Stomach smooth muscle (tissue), 2 donors: Measurements from ENCODE around the gene VASN.
"Not testable (repeated sequence)": the region's sequence is repeated elsewhere in the genome, so short reads cannot be mapped to it uniquely, and the experiment has no call there.

Experiments
- H3K27ac ChIP-seq: one replicate; pipeline ENCODE4 v1.7.0; 2013; ENCODE audit warnings: mild to moderate bottlenecking, low read length, inconsistent platforms
- H3K27me3 ChIP-seq, 2 donors: one replicate each; pipeline ENCODE4 v1.7.0; 2013; ENCODE audit warnings: low read length in 2 of 2; ENCODE audit not compliant: insufficient read depth in 2 of 2, control insufficient read depth in 1 of 2
- H3K36me3 ChIP-seq, 2 donors: one replicate each; pipeline ENCODE4 v1.7.0; 2013; ENCODE audit warnings: low read length in 2 of 2; ENCODE audit not compliant: control insufficient read depth in 2 of 2, insufficient read depth in 2 of 2
- H3K4me1 ChIP-seq: one replicate; pipeline ENCODE4 v1.7.0; 2013; ENCODE audit warnings: low read length; ENCODE audit not compliant: control insufficient read depth, insufficient read depth
- H3K4me3 ChIP-seq, 2 donors: one replicate each; pipeline ENCODE4 v1.7.0; 2013; ENCODE audit warnings: low read length in 2 of 2
- H3K9ac ChIP-seq, 2 donors: one replicate each; pipeline ENCODE4 v1.7.0; 2013; ENCODE audit warnings: low read length in 2 of 2, mild to moderate bottlenecking in 1 of 2
- H3K9me3 ChIP-seq, 2 donors: one replicate each; pipeline ENCODE4 v1.7.0; 2013; ENCODE audit warnings: low read length in 2 of 2; ENCODE audit not compliant: control insufficient read depth in 2 of 2
- donor health status: healthy.
- donor health status: Pancreatic carcinoma.

Gene VASN

DNA sequence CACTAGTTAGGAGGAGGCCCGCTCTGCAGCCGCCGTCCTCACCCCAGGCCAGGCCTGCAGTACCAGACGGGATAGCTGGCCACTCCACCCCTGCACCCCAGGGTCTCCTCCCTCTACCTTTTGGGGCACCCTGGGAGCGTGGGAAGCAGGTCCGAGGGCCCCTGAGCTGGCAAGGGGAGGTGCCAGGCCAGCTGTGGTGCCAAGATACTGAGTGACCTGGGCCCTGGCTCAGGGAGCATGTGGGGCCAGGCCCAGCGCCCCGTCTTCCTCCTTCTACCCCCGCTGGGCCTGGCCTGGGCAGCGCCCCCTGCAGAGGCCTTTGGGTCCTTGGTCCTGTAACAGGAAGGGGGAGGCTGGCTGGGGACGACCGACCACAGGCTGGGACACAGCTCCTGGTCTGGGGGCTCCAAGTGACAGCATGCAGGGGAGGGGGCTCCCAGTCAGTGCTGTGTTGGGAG, 33.5 kb upstream of the VASN start:
- Histone ChIP-seq H3K9ac (no peak overlapping the region), H3K4me1 (peaks cover 9% of the 10 kb centered on the region), H3K4me3 (no peak overlapping the region), H3K27ac (no peak overlapping the region), H3K36me3 (peaks cover 18 to 21% of the 10 kb centered on the region in 2 donors), H3K27me3 (no peaks in the 10 kb centered on the region), H3K9me3 (no peaks in the 10 kb centered on the region)

GRCh38 chr16:4338712-4339299, 32.8 kb upstream of the VASN start:
- Histone ChIP-seq H3K4me3 (no peak overlapping the region), H3K27ac (no peak overlapping the region), H3K36me3 (peaks cover 18 to 21% of the 10 kb centered on the region in 2 donors), H3K4me1 (peaks cover 13% of the 10 kb centered on the region), H3K9ac (no peak overlapping the region), H3K27me3 (no peaks in the 10 kb centered on the region), H3K9me3 (no peaks in the 10 kb centered on the region)

DNA sequence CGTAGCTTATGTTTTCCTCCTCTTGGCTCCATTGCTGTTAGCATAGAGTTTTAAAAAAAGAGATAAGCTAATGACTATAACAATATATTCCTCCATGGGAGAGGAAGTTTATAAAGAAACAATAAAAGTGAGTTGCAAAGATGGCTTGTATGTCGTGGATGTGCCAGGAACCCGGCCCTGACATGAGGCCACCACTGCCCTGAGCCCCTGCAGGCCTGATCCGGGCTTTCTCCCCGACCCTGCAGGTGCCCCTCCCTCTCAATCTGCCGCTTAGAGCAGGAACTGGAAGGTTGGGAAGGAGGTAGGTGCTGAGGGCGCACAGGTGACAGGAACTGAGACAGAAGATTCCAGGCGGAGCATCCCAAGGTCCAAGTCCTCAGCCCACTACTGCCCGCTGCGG, 32.2 kb upstream of the VASN start:
- peaks cover 18 to 21% of the 10 kb centered on the region in 2 donors for H3K36me3 ChIP-seq
- no peaks in the 10 kb centered on the region for H3K9me3 ChIP-seq
- H3K27ac ChIP-seq = no peak overlapping the region
- H3K4me1 ChIP-seq = peaks cover 14% of the 10 kb centered on the region
- H3K27me3 ChIP-seq = no peaks in the 10 kb centered on the region
- no peak overlapping the region for H3K9ac ChIP-seq
- H3K4me3 ChIP-seq = no peak overlapping the region

- H3K9ac ChIP-seq = no peak overlapping the region
- no peaks in the 10 kb centered on the region for H3K9me3 ChIP-seq
- H3K27ac ChIP-seq = no peak overlapping the region
- peaks cover 15% of the 10 kb centered on the region for H3K4me1 ChIP-seq
- no peaks in the 10 kb centered on the region for H3K27me3 ChIP-seq
- H3K36me3 ChIP-seq = peaks cover 15 to 21% of the 10 kb centered on the region in 2 donors
- no peak overlapping the region for H3K4me3 ChIP-seq
Observed at GRCh38 chr16:4339909-4340308, 31.7 kb upstream of the VASN start.

- H3K9ac ChIP-seq = no peak overlapping the region
- no peaks in the 10 kb centered on the region for H3K9me3 ChIP-seq
- peaks cover 9 to 18% of the 10 kb centered on the region in 2 donors for H3K36me3 ChIP-seq
- no peak overlapping the region for H3K27ac ChIP-seq
- H3K4me3 ChIP-seq = no peak overlapping the region
- peaks cover 18% of the 10 kb centered on the region for H3K4me1 ChIP-seq
- H3K27me3 ChIP-seq = no peaks in the 10 kb centered on the region
Observed at GRCh38 chr16:4340443-4340842, 31.2 kb upstream of the VASN start.

GRCh38 chr16:4341250-4341649, 30.4 kb upstream of the VASN start:
- Histone ChIP-seq H3K4me1 (peaks cover 18% of the 10 kb centered on the region), H3K9me3 (no peaks in the 10 kb centered on the region), H3K4me3 (no peak overlapping the region), H3K9ac (no peak overlapping the region), H3K27me3 (no peaks in the 10 kb centered on the region), H3K27ac (no peak overlapping the region), H3K36me3 (peaks cover 4 to 12% of the 10 kb centered on the region in 2 donors)

DNA sequence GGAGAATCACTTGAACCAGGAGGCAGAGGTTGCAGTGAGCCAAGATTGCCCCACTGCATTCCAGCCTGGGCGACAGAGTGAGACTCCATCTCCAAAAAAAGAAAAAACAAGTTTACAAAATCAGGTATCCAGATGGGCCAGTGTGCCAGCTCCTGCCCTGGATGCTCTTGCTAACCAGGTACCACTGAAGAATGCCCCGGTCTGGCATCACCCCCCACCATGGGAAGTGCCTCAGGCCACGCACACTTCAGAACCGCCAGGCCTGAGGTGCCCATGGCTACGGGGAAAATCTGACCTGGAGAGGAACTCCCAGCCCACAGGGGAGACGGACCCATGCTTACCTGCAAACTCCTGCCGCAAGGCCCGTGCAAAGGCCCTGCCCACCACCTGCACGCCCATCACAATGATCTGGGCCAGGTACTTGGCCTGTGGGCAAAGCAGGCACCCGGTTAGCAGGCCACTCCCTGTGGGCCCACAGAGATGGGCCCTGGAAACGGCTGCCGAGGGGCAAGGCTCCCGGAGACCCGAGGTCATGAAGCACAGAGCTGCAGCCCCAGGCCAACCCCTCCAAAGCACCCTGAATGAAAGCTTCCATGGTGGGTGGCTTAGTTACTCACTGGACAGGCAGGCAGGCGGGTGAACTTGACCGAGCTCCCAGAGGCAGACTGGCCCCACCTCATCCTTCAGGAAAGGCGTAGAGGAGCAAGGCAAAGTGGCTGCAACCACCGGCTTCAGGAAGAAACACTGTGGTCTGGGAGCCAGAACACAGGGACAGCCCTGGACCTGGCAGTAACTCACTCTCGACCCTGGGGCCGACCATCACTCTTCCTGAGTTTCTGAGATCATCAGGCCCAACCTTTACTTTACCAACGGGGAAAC, 28.5 kb upstream of the VASN start:
- H3K27ac ChIP-seq = no peak overlapping the region
- H3K9me3 ChIP-seq = no peaks in the 10 kb centered on the region
- no peak overlapping the region for H3K9ac ChIP-seq
- peaks cover 18% of the 10 kb centered on the region for H3K4me1 ChIP-seq
- no peaks in the 10 kb centered on the region for H3K27me3 ChIP-seq
- H3K36me3 ChIP-seq = peaks cover 0 to 9% of the 10 kb centered on the region in 2 donors
- no peak overlapping the region for H3K4me3 ChIP-seq

DNA sequence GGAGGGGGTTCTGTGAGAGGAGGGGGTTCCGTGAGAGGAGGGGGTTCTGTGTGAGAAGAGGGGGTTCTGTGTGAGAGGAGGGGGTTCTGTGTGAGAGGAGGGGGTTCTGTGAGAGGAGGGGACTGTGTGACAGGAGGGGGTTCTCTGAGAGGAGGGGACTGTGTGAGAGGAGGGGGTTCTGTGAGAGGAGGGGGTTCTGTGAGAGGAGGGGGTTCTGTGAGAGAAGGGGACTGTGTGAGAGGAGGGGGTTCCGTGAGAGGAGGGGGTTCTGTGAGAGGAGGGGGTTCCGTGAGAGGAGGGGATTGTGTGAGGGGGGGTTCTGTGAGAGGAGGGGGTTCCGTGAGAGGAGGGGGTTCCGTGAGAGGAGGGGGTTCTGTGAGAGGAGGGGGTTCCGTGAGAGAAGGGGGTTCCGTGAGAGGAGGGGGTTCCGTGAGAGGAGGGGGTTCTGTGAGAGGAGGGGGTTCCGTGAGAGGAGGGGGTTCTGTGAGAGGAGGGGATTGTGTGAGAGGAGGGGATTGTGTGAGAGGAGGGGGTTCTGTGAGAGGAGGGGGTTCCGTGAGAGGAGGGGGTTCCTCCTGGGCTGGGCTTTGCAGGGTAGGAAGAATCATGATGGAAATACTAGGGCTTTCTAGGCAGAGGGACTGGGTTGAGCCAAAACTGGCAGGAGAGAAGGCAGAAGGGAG, 27.2 kb upstream of the VASN start:
- H3K4me1 ChIP-seq = peaks cover 18% of the 10 kb centered on the region
- H3K27me3 ChIP-seq, H3K4me3 ChIP-seq, H3K36me3 ChIP-seq, H3K9ac ChIP-seq, H3K27ac ChIP-seq, H3K9me3 ChIP-seq: not testable (repeated sequence)

- Histone ChIP-seq H3K9ac (no peak overlapping the region), H3K27ac (no peak overlapping the region), H3K9me3 (no peaks in the 10 kb centered on the region), H3K27me3 (no peaks in the 10 kb centered on the region), H3K4me1 (peaks cover 19% of the 10 kb centered on the region), H3K36me3 (peaks cover 0 to 9% of the 10 kb centered on the region in 2 donors), H3K4me3 (no peak overlapping the region)
Observed at GRCh38 chr16:4344983-4345835, 26.4 kb upstream of the VASN start.
